Dermis blood vessel endothelial cell (primary cell): ENCODE results near the gene TMCC1. TPM values are rescaled to one million over a fixed set of nuclear protein-coding genes. Genes with fewer than 3 reads are reported as not detected.
A peak's percentile ranks its signal among the peaks of the same experiment; 100 is the strongest.
"Not testable (repeated sequence)": the region's sequence is repeated elsewhere in the genome, so short reads cannot be mapped to it uniquely, and the experiment has no call there.

ENCODE experiments used
- DNase-seq: peaks from one replicate; pipeline ENCODE4 v3.0.0; 2010
- total RNA-seq: library from RNA; depleted of rRNA; stranded (reverse); fragments of >200 nt; gene quantifications from 2 replicates; pipeline ENCODE4 v1.2.3, GENCODE V29; 2014

The TMCC1 gene
- total RNA-seq, 1 donor from 2014 or later, result 18.5 TPM

DNA sequence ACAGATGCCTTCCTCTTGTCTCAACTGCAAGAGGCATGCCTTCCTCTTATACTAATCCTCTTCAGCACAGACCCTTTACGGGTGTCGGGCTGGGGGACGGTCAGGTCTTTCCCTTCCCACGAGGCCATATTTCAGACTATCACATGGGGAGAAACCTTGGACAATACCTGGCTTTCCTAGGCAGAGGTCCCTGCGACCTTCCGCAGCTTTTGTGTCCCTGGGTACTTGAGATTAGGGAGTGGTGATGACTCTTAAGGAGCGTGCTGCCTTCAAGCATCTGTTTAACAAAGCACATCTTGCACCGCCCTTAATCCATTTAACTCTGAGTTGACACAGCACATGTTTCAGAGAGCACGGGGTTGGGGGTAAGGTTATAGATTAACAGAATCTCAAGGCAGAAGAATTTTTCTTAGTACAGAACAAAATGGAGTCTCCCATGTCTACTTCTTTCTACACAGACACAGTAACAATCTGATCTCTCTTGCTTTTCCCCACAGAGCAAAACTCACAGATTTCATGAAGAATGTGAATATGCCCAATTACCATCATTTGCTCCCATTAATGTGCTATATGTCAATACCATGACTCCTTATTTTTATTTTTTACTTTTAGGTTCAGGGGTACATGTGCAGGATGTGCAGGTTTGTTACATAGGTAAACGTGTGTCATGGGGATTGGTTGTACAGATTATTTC is 251.8 kb downstream of the TMCC1 start:
- not testable (repeated sequence) for DNase-seq

- not testable (repeated sequence) for DNase-seq
Measured at GRCh38 chr3:129640985-129641384, 252.5 kb downstream of the TMCC1 start.

DNA sequence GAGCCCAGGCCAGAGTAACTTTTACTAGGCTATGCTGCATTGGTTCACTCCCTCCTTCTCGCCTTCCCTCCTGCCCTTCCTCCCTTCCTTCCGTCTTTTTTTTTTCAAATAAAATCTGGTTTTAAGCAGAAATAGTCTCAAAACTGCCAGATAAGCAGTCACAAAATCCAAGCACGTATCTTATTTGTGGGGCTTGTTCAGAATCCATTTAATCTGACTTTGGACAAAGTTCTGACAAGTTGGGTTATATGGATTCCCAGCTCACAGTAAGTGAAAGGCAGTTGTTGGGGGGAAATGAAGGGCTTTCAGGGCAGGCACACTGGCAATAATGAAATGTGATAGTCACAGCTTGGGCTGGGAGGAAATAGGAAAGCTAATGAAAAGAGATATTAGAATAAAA is 255.0 kb downstream of the TMCC1 start:
- DNase-seq, result no peak

GRCh38 chr3:129636082-129636481 is 257.4 kb downstream of the TMCC1 start:
- DNase-seq, result no peak

DNA sequence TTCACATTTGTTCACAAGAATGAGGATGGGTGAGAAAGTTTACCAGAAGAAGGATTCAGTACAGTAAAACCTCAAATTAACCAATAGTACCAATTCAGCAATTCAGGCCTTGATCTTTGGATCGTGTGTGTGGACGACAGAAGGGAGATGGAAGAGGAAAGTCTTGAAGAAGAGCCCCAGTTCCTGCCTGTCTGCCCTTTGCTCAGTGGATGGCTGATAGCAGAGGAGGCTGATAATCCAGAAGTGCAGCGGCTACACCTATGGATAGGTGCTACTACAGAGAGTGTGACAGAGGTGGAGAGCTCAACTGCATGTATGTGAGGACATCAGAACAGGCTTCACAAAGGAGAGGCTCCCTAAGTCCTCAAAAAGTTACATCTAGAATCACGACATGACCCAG is 257.9 kb downstream of the TMCC1 start:
- no peak for DNase-seq

GRCh38 chr3:129633751-129634481 is 259.6 kb downstream of the TMCC1 start:
- no peak for DNase-seq

DNA sequence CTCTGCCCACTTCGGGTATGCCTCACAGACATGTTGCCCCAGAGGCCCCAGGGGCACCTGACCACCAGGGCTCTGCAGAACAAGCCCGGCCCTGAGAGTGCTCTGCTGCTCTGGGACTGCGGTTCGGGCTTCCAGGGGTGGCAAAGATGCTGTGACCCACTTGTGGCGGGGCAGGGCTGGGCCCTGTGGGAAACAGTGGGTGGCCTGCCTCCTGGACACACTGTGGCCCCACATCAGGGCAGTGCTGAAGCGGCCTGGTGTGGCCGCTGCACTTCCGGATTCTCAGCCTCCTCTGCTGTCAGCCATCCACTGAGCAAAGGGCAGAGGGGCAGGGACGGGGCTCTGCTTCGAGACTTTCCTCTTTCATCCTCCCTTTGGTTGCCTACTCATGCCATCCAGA is 260.5 kb downstream of the TMCC1 start:
- no peak for DNase-seq

DNA sequence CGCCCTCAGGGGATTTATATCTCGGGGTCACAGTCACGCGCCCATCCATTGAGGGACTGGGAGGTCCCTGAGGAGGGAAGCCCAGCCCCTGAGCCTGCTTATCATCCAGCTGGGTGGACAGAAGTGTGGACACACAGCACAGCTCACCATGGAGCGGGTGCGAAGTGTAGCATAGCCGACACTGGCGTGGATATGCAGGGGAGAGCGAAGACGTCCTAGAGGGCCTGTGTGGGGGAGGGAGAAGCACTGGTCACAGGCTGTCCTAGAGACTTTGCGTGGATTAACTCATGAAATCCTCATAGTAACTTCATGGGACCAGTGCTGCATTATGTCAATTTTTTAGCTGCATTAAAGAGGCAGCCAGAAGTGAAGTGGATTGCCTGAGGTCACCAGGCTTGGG is 261.0 kb downstream of the TMCC1 start:
- DNase-seq, result no peak

DNA sequence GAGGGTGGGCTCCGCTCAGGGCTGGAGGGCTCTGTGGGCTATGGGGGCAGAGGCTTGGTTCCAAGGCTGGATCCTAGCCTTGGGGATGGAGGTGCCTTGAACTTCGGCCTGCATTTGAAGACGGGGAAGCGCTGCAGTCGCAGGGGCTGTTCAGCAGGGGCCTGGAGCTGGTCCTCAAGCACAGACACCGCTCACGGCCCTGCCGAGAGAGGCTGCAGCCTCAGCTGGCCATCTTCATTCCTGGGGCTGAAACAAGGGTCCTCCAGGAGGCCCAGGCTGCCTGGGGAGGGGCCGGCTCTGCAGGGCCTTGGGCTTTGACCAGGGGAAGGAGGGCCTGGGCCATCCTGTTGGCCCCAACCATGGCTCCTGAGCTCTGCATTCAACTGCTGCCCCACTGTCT is 261.5 kb downstream of the TMCC1 start:
- no peak for DNase-seq

- DNase-seq, result no peak
Measured at GRCh38 chr3:129629011-129629410, 264.5 kb downstream of the TMCC1 start.

GRCh38 chr3:129628169-129628522 is 265.4 kb downstream of the TMCC1 start:
- DNase-seq, result no peak

DNA sequence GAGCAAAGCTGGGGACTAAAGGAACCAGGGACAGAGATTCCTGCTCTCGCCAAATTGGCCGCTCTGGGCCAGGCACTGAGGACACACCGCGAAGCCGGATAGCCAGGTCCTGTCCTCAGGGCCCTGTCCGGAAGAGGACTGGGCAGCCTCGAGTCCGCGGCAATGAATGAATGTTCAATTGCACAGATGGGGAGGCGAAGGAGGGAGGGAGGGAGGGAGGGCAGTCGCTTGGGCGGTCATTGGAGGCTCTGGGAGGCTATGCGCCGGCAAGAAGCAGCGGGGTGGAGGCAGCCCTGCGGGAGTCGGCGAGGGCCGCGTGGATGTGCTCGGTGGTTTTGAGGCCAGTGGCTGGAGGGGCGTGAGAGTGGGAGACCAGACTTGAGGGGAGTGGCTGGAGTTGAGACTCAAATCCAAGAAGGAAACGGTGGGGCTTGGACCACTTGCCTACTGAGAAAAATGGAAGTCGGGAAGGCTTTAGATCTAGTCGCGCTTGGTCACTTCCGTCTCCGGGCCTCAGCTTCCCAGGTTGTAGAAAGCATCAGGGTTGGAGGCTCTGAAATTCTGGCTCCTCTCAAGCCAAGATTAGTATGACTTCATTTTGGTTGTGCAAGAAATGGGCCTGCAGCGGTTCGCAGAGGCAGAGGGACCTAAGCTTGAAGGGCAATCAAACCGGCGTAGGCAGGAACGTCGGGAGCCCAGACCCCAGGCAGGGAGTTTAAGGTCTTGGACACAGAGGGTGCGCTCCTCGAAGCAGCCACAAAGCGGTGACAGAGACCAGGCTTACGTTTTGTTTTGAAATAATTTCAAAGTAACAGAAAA is 266.0 kb downstream of the TMCC1 start:
- peak; percentile 93 for DNase-seq

DNA sequence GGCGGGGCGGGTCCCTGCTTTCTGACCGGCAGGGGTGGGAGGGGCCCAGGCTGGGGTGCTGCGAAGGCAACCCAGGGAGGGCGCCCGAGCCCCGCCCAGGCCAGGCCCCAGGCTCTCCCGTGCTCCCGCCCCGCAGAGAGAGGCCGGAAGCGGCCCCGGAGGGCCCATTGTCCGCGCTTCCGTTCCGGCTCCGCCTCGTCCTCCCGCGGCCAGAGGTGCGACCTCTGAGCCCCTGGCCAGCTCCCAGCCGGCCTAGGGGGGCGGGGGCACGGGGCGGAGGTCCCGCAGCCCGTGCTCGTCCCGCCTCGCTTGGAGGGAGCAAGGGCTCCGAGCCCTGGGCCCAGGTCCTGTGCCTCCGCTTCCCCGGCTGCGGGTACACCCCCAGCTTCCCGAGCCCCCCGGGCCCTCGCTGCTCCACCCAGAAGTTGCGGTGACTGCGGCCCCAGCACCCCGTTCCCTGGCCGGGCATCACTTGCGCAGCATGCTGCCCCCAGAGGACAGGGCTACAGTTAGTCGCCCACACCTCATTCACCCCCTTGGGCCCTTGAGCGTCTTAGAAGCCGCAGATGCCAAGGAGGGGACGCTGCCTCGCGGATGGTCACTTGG is 266.7 kb downstream of the TMCC1 start:
- peak; percentile 85 for DNase-seq

DNA sequence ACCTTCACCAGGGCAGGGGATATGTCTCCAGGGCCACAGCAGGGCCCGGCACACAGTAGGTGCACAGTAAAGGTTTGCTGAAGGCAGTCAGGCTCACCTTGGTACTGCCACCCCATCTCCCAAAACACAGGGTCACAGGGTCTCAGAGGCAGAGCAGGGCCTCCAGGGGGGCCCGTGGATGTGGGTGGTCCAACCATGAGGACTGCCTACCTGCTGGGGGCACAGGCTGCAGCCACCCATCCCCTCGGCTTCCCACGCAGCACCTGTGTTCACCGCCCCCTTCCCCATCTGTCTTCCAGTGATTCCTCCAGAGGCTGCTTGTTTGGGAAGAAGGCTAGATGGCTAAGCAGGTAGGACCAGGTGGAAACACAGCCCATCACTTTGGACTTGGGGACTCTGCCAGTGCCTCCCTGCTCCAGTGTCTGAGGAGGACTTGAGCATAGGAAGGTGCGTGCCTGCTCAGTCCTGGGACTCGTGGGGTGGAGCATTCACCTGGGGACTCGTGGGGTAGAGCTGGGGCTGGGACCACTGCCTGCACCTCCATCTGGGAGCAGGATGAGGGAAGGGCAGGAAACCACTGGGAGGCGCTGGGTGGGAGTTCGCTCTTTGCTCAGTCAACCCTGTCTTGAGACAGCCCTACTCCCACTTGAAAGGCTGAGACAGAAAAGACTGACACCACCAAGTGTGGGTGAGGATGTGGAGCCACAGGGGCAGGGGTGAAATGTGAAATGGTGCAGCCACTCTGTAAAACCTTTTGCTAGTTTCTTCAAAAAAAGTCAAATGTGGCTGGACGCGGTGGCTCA is 268.2 kb downstream of the TMCC1 start:
- DNase-seq, result peak; percentile 68

DNA sequence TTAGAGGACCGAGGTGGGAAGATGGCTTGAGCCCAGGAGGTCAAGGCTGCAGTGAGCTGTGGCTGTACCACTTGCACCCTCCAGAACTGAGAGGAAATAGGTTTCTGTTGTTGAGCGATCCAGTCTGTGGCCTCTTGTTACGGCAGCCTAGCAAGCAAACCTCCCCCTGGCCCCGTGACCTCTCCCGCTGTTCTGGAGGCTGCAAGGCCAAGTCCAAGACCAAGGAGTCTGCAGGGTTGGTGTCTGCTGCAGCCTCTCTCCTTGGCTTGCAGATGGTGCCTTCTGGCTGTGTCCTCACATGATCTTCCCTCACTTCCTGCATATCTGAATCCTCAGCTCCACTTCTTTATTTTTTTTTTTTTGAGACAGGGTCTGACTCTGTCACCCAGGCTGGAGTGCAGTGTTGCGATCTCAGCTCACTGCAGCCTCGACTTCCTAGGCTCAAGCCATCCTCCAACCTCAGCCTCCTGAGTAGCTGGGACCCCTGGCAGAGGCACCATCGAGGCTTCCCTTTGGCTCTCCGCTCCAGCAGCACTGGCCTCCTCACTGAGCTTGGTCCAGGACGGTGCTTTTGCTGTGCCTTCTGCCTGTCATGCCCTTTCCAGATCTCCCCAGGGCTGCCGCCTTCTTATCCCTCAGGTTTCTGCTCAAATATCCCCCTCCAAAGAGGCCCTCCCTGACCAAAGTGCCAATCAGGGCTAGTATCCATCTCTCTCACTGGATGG is 269.0 kb downstream of the TMCC1 start:
- peak; percentile 36 for DNase-seq

DNA sequence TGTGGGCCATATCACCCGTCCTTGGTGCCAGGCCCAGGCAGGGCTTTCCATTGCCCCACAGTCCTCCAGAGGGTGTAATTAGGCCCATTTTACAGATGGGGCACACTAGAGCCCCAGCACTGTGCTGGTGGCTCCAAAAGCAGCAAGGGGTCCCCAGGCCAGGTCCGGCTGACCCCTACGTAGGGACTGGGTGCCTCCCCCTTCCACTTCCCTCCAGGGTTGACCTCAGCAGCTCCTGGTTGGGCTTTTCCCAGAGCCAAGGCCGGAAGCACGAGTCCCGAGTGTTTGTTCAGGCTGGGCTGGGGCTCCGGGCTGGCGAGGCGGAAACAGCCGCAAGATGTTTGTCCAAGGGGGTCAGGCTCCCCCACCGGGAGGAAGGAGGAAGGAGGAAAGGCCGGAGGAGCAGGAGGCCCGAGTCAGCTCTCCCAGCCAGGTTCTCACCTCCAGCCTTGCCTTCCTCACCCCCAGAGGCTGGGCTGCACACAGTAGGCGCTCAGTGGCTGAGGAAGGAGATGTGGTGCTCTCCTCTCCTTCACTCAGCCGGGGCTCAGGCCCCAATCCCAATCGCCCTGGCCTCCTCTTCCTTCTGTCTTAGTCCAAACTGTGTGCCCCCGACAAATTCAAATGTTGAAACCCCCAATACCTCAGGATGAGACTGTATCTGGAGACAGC is 269.9 kb downstream of the TMCC1 start:
- DNase-seq, result peak; percentile 98

DNA sequence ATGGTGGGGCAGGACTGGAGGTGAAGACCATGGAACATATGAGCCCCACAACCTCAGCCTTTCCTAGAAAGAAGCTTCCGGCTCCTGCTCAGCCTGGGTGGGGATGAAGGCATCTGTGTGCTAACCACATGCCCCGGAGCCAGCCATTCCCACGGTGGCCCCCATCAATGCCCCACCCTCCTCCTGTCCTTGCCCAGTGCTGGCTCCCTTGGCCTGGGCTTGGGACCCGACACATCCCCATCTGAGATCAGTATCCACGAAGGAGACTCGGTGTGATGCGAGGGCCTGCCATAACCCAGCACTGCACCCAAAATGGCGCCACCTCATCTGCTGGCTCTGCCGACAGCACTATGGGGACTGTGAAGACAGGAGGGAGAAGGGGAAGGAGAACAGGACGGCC is 270.6 kb downstream of the TMCC1 start:
- DNase-seq, result no peak

GRCh38 chr3:129622226-129622874 is 271.2 kb downstream of the TMCC1 start:
- peak; percentile 62 for DNase-seq

DNA sequence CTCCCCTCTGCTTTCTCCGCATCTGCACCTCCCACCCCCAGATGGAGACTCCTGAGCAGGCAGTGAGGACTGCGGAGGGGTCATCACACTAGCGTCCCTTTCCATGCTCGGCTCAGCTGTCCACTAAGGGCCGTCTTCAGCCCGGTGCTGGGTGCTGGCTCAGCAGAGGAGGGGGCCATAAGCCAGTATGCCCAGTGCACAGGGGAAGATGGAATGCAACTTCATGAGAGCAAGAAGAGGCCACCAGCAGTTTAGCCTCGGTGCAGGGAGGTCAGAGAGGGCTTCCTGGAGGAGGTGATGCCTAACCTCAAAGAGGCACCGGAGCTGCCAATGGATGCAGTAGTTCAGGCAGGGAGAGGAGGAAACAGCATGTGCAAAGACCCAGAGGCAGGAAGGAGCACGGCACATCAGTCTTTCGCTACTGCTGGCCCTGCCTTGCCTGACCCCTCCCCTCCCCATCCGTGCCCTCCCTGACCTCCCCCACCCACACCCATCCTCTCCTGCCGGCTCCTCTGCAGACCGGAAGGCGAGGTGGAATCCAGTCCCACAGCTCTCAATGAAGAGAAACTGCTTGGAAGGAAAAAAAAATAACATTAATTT is 271.8 kb downstream of the TMCC1 start:
- DNase-seq, result peak; percentile 71
